K562 (cell line): ENCODE data around the gene TTC19. TPM values are rescaled to one million over a fixed set of nuclear protein-coding genes. Genes with fewer than 3 reads are reported as not detected.

ENCODE experiments used
- ATAC-seq: fragments of 200-7000 bp; cut with Tn5 transposase; 3 replicates; pipeline ENCODE4 v1.9.1; 2020; ENCODE audit warnings: moderate library complexity
- BruUV-seq: library from RNA; stranded (reverse); fragments of 400-500 nt; replicated peaks from 2 replicates; lab custom pipeline; 2021; lab: Mats Ljungman, UMichigan
- CTCF ChIA-PET: fragments of 300-600 bp; formaldehyde crosslinking; extraction: SDS; loops from one replicate; lab custom pipeline; 2021; ENCODE audit warnings: low intra/inter-chr PET ratio; lab: Yijun Ruan, JAX
- POLR2A ChIA-PET: fragments of 300-600, 350-650 bp; sonication (Branson Sonifier 250); formaldehyde crosslinking; extraction: SDS; loops from one replicate; lab custom pipeline; 2021; ENCODE audit warnings: antibody characterized with exemption, inconsistent platforms; lab: Yijun Ruan, JAX
- DNase-seq, 4 experiments: peaks; one replicate each; pipeline versions ENCODE4 v3.0.0 to v3.0.0-alpha.2; 2011 to 2018; ENCODE audit warnings: low spot score in 3 of 4, mixed read lengths in 3 of 4; ENCODE audit errors: extremely low read depth in 1 of 4
- FAIRE-seq: peaks from 2 replicates; lab custom pipeline; 2011; peaks lifted over from hg19 to GRCh38; lab: Jason Lieb, UNC
- H2AFZ ChIP-seq: 2 replicates; pipeline ENCODE4 v1.6.0; 2011; ENCODE audit warnings: low read depth, low read length, control low read depth, inconsistent platforms
- H3K27ac ChIP-seq: fragments of 200-600 bp; 3 replicates; pipeline ENCODE4 v1.8.0; 2011; ENCODE audit warnings: low read depth, mild to moderate bottlenecking, control low read depth, inconsistent platforms, low read length, moderate library complexity, mixed read lengths; ENCODE audit errors: extremely low read depth
- H3K27me3 ChIP-seq, 2 experiments: fragments of 300-600 bp in 1 of 2; 2 replicates in 1 of 2; 3 replicates in 1 of 2; pipeline versions ENCODE4 v1.6.0 to v1.8.0; 2011; ENCODE audit warnings: inconsistent platforms in 2 of 2, low read length in 2 of 2, mild to moderate bottlenecking in 1 of 2, mixed read lengths in 1 of 2, moderate library complexity in 1 of 2; ENCODE audit not compliant: control insufficient read depth in 2 of 2, insufficient read depth in 2 of 2
- H3K36me3 ChIP-seq: fragments of 300-600 bp; 3 replicates; pipeline ENCODE4 v1.8.0; 2011; ENCODE audit warnings: mild to moderate bottlenecking, low read length, inconsistent platforms; ENCODE audit not compliant: control insufficient read depth, insufficient read depth
- H3K4me1 ChIP-seq, 2 experiments: fragments of 200-600 bp in 1 of 2; replicated peaks in 1 of 2; 2 replicates in 1 of 2; 3 replicates in 1 of 2; pipeline versions ENCODE4 v1.5.1 to v1.8.0; 2011; ENCODE audit warnings: inconsistent platforms in 2 of 2, low read length in 2 of 2, mild to moderate bottlenecking in 1 of 2, mixed read lengths in 1 of 2, moderate library complexity in 1 of 2; ENCODE audit not compliant: control insufficient read depth in 2 of 2, insufficient read depth in 2 of 2
- H3K4me2 ChIP-seq: 2 replicates; pipeline ENCODE4 v1.6.1; 2011; ENCODE audit warnings: low read length, control low read depth, inconsistent platforms, mixed read lengths; ENCODE audit not compliant: insufficient read depth
- H3K4me3 ChIP-seq: fragments of 200-600 bp; sonication (generic), shearing (Covaris generic); 2 replicates; pipeline ENCODE4 v1.5.1; 2016; ENCODE audit warnings: control low read depth, inconsistent platforms
- H3K79me2 ChIP-seq: fragments of 200-600 bp; 3 replicates; pipeline ENCODE4 v1.8.0; 2011; ENCODE audit warnings: low read length, inconsistent platforms; ENCODE audit not compliant: control insufficient read depth, insufficient read depth
- H3K9ac ChIP-seq, 2 experiments: 2 replicates each; pipeline versions ENCODE4 v1.6.0 to v1.6.1; 2011; ENCODE audit warnings: low read depth in 2 of 2, low read length in 2 of 2, control low read depth in 1 of 2, inconsistent platforms in 1 of 2, mild to moderate bottlenecking in 1 of 2, mixed read lengths in 1 of 2; ENCODE audit not compliant: insufficient read depth in 1 of 2
- H3K9me1 ChIP-seq: one replicate; pipeline ENCODE4 v1.6.0; 2011; ENCODE audit warnings: inconsistent platforms, mild to moderate bottlenecking, low read length, moderate library complexity; ENCODE audit not compliant: control insufficient read depth, insufficient read depth
- H3K9me3 ChIP-seq: replicated peaks from 2 replicates; pipeline ENCODE4 v1.5.1; 2011; ENCODE audit warnings: low read depth, low read length, inconsistent platforms; ENCODE audit not compliant: control insufficient read depth, insufficient read depth
- H4K20me1 ChIP-seq: replicated peaks from 2 replicates; pipeline ENCODE4 v1.6.1; 2011; ENCODE audit warnings: low read length, inconsistent platforms, mixed read lengths; ENCODE audit not compliant: control insufficient read depth, insufficient read depth
- BCL6 ChIP-seq: fragments of 250-450 bp; sonication (Bioruptor Pico); IDR thresholded peaks from 2 replicates; pipeline ENCODE4 v1.4.0; 2020
- CBX1 ChIP-seq: sonication (generic); IDR thresholded peaks from 2 replicates; pipeline ENCODE4 v1.6.1; 2016; ENCODE audit warnings: antibody characterized with exemption, low read depth, mild to moderate bottlenecking
- DACH1 ChIP-seq: fragments of 450-650 bp; IDR thresholded peaks from 2 replicates; pipeline ENCODE4 v1.6.1; 2018; ENCODE audit not compliant: partially characterized antibody
- FOSL1 ChIP-seq: fragments of 200-800 bp; sonication (Bioruptor generic); conservative IDR thresholded peaks from 2 replicates; pipeline ENCODE4 v1.6.1; 2016; ENCODE audit warnings: missing genetic modification characterization, missing compliant biosample characterization
- GATA2 ChIP-seq: sonication (generic); formaldehyde crosslinking; IDR thresholded peaks from 2 replicates; pipeline ENCODE4 v1.4.0; 2020; ENCODE audit warnings: mild to moderate bottlenecking, missing genetic modification reagents
- HDGF ChIP-seq: fragments of 450-650 bp; IDR thresholded peaks from 2 replicates; pipeline ENCODE4 v1.6.1; 2016
- HEY1 ChIP-seq: fragments of 250-450 bp; sonication (Bioruptor Pico); IDR thresholded peaks from 2 replicates; pipeline ENCODE4 v1.5.0; 2020; ENCODE audit warnings: mild to moderate bottlenecking, moderate library complexity, borderline replicate concordance
- KDM4B ChIP-seq, 2 experiments: fragments of 450-650 bp in 1 of 2; sonication (generic) in 1 of 2; IDR thresholded peaks; 2 replicates each; pipeline ENCODE4 v1.6.1; 2016 to 2017; ENCODE audit warnings: borderline replicate concordance in 2 of 2, antibody characterized with exemption in 1 of 2, low read depth in 1 of 2, mild to moderate bottlenecking in 1 of 2
- LEF1 ChIP-seq: fragments of 450-650 bp; IDR thresholded peaks from 2 replicates; pipeline ENCODE4 v1.6.1; 2016; ENCODE audit warnings: mild to moderate bottlenecking
- NFYB ChIP-seq: IDR thresholded peaks from 2 replicates; pipeline ENCODE4 v1.6.1; 2011; ENCODE audit warnings: mild to moderate bottlenecking, moderate library complexity; ENCODE audit not compliant: insufficient read length; ENCODE audit errors: extremely low read depth
- NR1H2 ChIP-seq: sonication (generic); formaldehyde crosslinking; IDR thresholded peaks from 2 replicates; pipeline ENCODE4 v1.4.0; 2020; ENCODE audit warnings: mild to moderate bottlenecking, missing genetic modification reagents
- OTX1 ChIP-seq: fragments of 450-650 bp; formaldehyde crosslinking; IDR thresholded peaks from 2 replicates; pipeline ENCODE4 v1.4.0; 2022; ENCODE audit warnings: mild to moderate bottlenecking
- SETDB1 ChIP-seq: IDR thresholded peaks from one replicate; pipeline ENCODE4 v1.6.1; 2012; ENCODE audit warnings: low read length, control low read depth, inconsistent platforms
- SLC30A9 ChIP-seq: fragments of 250-450 bp; sonication (Bioruptor Pico); IDR thresholded peaks from 2 replicates; pipeline ENCODE4 v1.8.0; 2022; ENCODE audit warnings: mild to moderate bottlenecking, moderate library complexity
- ZBTB1 ChIP-seq: sonication (generic); formaldehyde crosslinking; IDR thresholded peaks from 2 replicates; pipeline ENCODE4 v1.8.1; 2023; ENCODE audit warnings: missing genetic modification reagents, low read depth, mild to moderate bottlenecking, borderline replicate concordance
- ZBTB2 ChIP-seq: fragments of 450-650 bp; IDR thresholded peaks from 2 replicates; pipeline ENCODE4 v1.6.1; 2016; ENCODE audit warnings: antibody characterized with exemption
- ZNF696 ChIP-seq: fragments of 250-450 bp; sonication (Bioruptor Pico); conservative IDR thresholded peaks from 2 replicates; pipeline ENCODE4 v1.4.0; 2020; ENCODE audit warnings: mild to moderate bottlenecking, moderate library complexity
- WGBS: fragments of 100-300 bp; shearing (Covaris generic); methylation state at CpG from one replicate; pipeline ENCODE4 v1.1.6; 2016; ENCODE audit warnings: low coverage, mixed read lengths; ENCODE audit not compliant: insufficient coverage; ENCODE audit errors: missing lambda C conversion rate; 5-methylcytosine and 5-hydroxymethylcytosine counted together
- in situ Hi-C: fragments of 300-500 bp; cut with MboI; formaldehyde crosslinking; loops from 4 replicates; pipeline ENCODE4 v1.15.0; 2018; ENCODE audit warnings: inconsistent platforms, mixed read lengths
- intact Hi-C: fragments of 100-400 bp; cut with micrococcal nuclease; formaldehyde crosslinking; loops from 2 replicates; pipeline ENCODE4 v1.14.2; 2022
- polyA plus RNA-seq, 8 experiments: library from polyadenylated mRNA; depleted of rRNA in 4 of 8; stranded (reverse) in 5 of 8; unstranded in 3 of 8; fragments of >200 nt; fragmentation: Nextera tagmentation in 2 of 8; fragmentation: Illumina TruSeq in 1 of 8; extraction: Ambion mirVana in 2 of 8; extraction: Trizol in 1 of 8; gene quantifications; 2 replicates each; pipeline versions ENCODE4 v1.2.1 to v1.2.3, GENCODE V29; 2011 to 2014; ENCODE audit warnings: inconsistent platforms in 1 of 8, missing spikeins in 1 of 8
- total RNA-seq, 7 experiments: library from RNA; depleted of rRNA in 6 of 7; stranded (reverse); fragments of >200 nt in 6 of 7; fragmentation: Illumina TruSeq in 2 of 7; extraction: Trizol in 2 of 7; gene quantifications; 2 replicates each; pipeline versions ENCODE4 v1.2.1 to v1.2.3, GENCODE V29; 2011 to 2021; ENCODE audit warnings: low replicate concordance in 1 of 7
- TF ChIP-seq, protein P1 (sequence below): fragments of 450-650 bp; IDR thresholded peaks from 2 replicates; pipeline ENCODE4 v1.6.1; 2016; ENCODE audit warnings: mild to moderate bottlenecking
- TF ChIP-seq, protein P2 (sequence below): sonication (generic); formaldehyde crosslinking; IDR thresholded peaks from 2 replicates; pipeline ENCODE4 v1.8.0; 2022; ENCODE audit warnings: mild to moderate bottlenecking, low read depth, missing genetic modification reagents

Gene TTC19
- total and polyA plus RNA-seq, 9 of the 15 experiments (the other 6 are each of a cell fraction or from before 2014, with no cell fraction given) = 8.1 to 60.8 (median 25.3) TPM

GRCh38 chr17:16044487-16044886 is 44.9 kb downstream of the TTC19 start (continued):
- no peak for TF ChIP-seq ZBTB1 (CRISPR knock-in tag)
- no peak for TF ChIP-seq SLC30A9
- TF ChIP-seq, protein P1, sequence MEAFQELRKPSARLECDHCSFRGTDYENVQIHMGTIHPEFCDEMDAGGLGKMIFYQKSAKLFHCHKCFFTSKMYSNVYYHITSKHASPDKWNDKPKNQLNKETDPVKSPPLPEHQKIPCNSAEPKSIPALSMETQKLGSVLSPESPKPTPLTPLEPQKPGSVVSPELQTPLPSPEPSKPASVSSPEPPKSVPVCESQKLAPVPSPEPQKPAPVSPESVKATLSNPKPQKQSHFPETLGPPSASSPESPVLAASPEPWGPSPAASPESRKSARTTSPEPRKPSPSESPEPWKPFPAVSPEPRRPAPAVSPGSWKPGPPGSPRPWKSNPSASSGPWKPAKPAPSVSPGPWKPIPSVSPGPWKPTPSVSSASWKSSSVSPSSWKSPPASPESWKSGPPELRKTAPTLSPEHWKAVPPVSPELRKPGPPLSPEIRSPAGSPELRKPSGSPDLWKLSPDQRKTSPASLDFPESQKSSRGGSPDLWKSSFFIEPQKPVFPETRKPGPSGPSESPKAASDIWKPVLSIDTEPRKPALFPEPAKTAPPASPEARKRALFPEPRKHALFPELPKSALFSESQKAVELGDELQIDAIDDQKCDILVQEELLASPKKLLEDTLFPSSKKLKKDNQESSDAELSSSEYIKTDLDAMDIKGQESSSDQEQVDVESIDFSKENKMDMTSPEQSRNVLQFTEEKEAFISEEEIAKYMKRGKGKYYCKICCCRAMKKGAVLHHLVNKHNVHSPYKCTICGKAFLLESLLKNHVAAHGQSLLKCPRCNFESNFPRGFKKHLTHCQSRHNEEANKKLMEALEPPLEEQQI = no peak
- no peak for TF ChIP-seq ZBTB2
- no peak for TF ChIP-seq KDM4B (IDR thresholded peaks at IDR 0.05; ENCODE audit: borderline replicate concordance in 2 of 2, low read depth in 1 of 2)
- TF ChIP-seq NR1H2 = no peak
- TF ChIP-seq, all 486 proteins: peak for 0

- no peak overlapping the region for H3K4me3 ChIP-seq
- no TSS peak for BruUV-seq
- no peak for ATAC-seq
- intact Hi-C loops (no loop called here), in situ Hi-C loops (no loop called here)
- no peak overlapping the region for H2AFZ ChIP-seq
- no peak overlapping the region for H3K9ac ChIP-seq
- POLR2A ChIA-PET = interaction anchor here (1.0 kb wide), 1 partner anchor 8 kb away, joined by 3 read pairs; no protein-coding TSS in a partner anchor
- no peaks in the 10 kb centered on the region for H4K20me1 ChIP-seq
- CTCF ChIA-PET = no interaction called here
- 90% methylated on average over 3 of the region's 3 CpGs for WGBS
- FAIRE-seq = no peak
- no peaks in the 10 kb centered on the region; a peak in 1 of 5 replicates for H3K4me1 ChIP-seq
- H3K9me1 ChIP-seq = no peaks in the 10 kb centered on the region
- H3K36me3 ChIP-seq = peaks cover 56% of the 10 kb centered on the region; the same call in 2 of the 3 replicates
- H3K27ac ChIP-seq = no peak overlapping the region
- H3K79me2 ChIP-seq = no peaks in the 10 kb centered on the region
- no peaks in the 10 kb centered on the region for H3K9me3 ChIP-seq
- no peaks in the 10 kb centered on the region for H3K27me3 ChIP-seq
- no peak overlapping the region for H3K4me2 ChIP-seq
- DNase-seq = no peak
- TF ChIP-seq DACH1 (no peak), HDGF (no peak), FOSL1 (no peak), GATA2 (no peak), OTX1 (CRISPR knock-in tag) (no peak), SETDB1 (no peak), CBX1 (no peak), ZNF696 (CRISPR knock-in tag) (no peak), HEY1 (no peak), BCL6 (CRISPR knock-in tag) (no peak), LEF1 (no peak), NFYB (no peak)
- TF ChIP-seq, protein P2, sequence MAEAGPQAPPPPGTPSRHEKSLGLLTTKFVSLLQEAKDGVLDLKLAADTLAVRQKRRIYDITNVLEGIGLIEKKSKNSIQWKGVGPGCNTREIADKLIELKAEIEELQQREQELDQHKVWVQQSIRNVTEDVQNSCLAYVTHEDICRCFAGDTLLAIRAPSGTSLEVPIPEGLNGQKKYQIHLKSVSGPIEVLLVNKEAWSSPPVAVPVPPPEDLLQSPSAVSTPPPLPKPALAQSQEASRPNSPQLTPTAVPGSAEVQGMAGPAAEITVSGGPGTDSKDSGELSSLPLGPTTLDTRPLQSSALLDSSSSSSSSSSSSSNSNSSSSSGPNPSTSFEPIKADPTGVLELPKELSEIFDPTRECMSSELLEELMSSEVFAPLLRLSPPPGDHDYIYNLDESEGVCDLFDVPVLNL (CRISPR knock-in tag) = no peak
Measured at GRCh38 chr17:16046966-16047365, 47.3 kb downstream of the TTC19 start.
